GM21423 (cell line): Measurements from ENCODE around the gene TRAPPC10.
"Not testable (repeated sequence)": the region's sequence is repeated elsewhere in the genome, so short reads cannot be mapped to it uniquely, and the experiment has no call there.

Experiments
- ATAC-seq: cut with Tn5 transposase; IDR thresholded peaks from one replicate; pipeline ENCODE4 v1.9.1; 2021; ENCODE audit warnings: mild to moderate bottlenecking, moderate library complexity; ENCODE audit not compliant: unreplicated experiment

The TRAPPC10 gene

DNA sequence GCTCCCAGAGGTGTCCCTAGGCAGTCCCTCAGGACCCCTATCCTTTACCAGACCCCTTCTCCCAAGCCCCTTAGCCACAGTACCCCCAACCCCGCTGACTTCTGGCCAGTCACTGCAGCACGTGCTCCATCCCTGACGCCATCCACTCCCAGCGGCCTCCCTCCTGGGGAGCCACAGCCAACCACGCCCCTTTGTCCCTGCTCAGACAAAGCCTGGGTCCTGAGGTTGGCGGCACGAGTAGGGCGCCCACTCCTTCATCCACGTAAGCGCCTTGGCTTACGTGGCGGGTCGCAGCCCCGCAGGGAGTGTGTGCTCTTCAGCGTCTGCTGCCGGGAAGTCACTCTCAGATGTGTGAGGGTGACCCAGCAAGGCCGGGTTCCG is 128.4 kb downstream of the TRAPPC10 start:
- not testable (repeated sequence) for ATAC-seq

DNA sequence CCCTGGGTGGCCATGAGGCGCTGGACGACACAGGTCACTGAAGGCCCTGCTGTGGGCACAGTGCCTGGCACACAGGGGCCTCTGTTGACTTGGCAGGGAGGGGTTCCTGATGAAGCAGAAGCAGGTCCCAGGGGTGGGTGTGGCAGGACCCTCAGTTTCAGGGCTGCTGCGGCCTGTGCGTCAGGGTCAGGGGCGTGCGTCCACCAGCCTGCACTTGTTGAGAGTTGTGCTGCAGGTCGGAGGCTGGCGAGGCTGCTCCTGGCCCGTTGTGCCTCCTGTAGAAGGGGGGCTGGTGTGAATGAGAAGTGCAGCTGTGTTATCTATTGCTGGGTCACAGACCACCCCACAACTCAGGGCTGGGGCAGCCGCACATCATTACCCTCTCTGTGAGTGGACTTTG is 130.4 kb downstream of the TRAPPC10 start:
- not testable (repeated sequence) for ATAC-seq

DNA sequence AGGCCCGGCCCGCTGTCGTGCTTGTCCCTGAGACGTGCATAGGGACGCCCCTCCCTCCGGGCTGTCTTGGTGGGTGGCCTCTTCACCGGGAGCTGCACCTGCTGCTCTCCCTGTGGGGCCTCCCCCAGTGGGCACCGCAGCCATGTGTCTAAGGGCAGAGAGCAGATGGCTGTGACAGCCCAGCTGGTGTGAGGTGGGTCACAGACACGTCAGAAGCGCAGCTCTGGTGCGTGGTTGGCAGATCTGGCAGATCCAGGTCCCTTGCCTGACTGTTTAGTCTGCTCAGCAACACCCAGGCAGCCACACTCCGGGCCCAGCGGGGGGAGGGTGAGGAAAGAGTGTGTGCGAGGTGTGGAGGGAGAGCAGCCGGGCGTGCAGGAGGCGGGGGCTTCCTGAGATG is 131.3 kb downstream of the TRAPPC10 start:
- ATAC-seq: not testable (repeated sequence)

DNA sequence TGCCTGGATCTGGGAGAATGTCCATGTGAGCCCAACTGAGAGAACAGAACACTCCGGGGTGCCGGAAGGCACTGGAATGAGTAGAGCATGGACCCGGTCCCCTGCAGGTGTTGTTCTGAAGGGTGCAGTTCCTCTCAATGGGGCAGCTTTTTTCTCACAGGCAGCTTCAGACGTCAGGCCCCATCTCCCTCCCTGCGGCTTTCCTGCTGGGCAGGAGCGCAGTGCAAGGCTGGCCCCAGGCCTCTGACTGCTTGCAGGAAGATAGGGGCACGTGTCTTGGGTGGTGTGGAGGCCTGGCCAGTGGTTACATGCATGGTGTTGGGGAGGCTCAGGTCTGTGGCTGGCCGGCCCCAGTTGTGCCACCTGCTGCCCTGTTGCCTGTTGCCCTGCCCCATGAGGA is 131.9 kb downstream of the TRAPPC10 start:
- ATAC-seq: not testable (repeated sequence)

DNA sequence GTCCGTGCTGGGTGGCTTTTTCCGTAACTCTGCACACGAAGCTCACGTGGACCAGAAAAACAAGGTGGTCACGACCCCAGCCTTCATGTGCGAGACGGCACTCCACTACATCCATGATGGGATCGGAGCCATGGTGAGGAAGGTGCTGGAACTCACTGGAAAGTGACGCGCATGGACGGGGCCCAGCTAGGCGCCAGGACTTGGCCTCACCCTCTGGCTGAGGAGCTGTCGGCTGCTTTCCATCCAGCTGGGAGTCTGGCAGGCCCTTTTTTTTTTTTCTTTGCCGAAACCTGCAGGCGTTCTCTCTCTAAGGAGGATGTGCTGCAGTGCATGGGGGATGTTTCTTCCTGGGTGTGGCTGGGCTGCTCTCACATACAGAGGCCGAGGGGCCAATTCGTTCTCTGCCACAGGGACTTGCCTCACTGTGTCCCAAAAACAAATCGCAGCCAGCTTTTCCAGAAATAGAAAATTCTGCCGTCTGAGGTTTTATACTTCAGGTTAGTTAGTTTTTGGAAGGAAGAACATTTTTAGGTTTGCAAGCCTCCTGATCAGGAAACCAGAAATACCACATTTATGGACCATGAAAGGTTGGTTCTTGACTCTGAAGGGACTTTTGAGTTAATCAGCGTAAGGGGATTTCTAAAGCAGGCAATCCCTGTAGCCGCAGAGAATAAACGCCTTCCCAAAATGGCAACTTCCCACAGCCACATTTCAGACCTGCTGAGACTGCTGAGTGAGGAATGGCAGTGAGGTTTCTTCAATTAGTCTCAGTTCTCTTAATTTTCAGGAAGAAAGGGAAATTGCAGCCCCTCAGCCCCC is 132.9 kb downstream of the TRAPPC10 start:
- not testable (repeated sequence) for ATAC-seq

DNA sequence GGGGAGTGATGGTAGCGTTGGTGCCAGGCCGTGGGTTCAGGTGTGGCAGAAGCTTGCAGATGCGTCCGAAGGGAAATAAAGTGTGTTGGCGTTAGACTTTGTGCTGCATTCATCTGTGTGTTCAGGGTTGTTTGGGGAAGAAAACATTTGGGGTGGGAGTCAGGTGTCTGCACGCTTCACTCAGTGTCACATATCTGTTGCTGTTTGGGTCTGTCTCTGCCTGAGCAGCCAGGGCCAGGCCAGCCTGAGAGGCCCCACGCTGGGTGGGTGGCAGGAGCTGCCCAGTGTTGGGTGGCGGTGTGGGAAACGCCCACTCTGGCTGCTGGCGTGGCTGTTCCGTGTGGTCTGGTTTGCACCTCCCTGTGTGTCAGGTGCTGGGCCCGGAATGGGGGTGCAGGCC is 133.5 kb downstream of the TRAPPC10 start:
- ATAC-seq: not testable (repeated sequence)

DNA sequence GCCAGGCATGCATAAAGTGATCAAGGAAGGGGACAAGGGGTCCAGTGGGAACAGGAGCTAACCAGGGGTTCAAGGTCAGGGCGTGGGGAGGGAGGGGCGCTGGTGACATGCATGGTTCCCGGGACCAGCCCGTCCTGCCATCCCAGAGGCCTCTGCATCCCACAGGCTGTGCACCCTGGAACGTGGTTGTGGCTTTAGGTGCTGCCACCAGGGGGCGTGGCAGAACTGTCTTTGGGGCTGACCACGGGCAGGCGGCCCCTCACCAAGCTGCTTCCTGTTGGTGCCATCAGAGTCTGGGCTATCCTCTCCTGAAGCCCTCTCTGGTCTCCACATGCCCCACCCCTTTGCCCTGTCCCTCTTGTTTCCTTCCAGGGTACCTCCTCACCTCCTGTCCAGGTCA is 135.0 kb downstream of the TRAPPC10 start:
- not testable (repeated sequence) for ATAC-seq

DNA sequence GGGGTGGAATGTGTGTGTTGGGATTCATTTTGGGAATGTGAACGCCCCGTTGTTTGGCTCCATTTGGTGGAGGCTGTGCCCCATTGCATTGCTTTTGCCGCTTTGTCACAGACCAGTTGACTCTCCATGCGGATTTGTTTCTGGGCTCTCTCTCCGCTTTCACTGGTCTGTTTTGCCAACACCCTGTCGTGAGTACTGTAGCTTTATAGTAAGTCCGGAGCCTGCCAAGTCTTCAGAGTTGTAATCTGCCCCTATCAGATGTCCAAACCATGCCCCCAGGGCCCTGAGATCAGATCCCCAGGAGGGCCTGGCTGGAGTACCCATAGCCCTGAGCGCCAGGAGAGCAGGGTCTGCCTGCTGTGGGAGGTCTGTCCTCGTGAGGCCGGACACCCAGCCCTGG is 138.1 kb downstream of the TRAPPC10 start:
- not testable (repeated sequence) for ATAC-seq

DNA sequence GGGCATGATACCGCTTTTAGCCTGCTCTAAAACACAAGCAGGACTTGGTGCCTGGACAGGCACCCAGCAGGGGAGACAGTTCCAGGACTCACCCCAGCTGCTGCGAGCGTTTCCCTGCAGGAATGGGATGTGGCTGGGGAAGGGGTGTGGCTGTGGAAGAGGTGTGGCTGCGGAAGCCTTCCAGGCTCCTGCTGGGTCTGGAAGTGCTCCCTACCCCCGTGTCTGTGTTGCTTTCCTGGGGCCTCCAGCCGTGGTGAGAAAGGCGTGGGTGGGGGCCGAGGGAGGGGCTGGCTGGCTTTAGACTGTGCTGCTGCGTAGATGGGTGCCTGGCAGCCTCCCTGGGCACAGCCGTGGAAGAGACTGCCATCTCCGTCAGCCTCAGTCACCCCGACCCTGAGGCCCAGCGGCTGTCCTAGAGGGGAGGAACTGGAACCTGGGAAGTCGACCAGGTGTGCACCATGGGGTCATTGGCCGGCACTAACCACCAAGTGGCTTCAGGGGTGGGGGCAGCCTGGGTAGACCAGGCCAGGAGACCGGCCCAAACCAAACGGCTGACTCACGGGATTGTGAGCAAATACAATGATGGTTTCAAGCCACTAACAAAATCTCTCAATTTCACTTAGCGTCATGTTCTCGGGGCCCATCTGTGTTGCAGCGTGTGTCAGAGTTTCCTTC is 141.2 kb downstream of the TRAPPC10 start:
- not testable (repeated sequence) for ATAC-seq

DNA sequence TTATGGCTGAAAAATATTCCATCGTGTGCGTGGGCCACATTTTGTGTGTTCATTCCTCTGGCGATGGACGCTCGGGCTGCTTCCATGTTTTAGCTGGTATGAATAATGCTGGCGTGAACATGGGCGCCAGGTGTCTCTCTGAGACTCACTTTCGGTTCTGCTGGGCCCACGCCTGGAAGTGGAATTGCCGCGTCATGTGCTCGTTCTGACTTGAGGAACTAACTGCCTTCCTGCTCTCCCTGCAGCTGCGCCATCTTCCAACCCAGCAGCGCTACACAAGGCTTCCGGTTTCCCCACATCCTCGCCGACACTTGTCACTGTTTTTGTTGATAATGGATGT is 141.8 kb downstream of the TRAPPC10 start:
- not testable (repeated sequence) for ATAC-seq

DNA sequence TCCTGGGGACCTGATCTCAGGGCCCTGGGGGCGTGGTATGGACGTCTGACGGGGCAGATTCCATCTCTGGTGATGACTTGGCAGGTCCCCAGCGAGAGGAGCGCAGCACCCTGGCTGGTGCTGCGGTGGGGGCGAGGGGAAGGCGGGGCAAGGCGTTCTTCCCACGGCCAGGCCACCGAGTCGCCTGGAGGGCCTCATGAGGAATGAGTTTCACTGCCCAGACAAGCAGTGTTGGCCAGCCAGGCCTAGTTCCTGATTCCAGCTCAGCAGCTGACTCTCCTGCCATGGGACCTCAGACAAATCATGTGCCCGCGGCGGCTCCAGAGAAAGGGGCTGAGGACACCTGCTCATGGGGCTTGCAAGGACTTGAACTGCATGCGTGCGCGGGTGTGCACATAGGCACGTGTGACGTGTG is 142.7 kb downstream of the TRAPPC10 start:
- ATAC-seq: peak; percentile 10

DNA sequence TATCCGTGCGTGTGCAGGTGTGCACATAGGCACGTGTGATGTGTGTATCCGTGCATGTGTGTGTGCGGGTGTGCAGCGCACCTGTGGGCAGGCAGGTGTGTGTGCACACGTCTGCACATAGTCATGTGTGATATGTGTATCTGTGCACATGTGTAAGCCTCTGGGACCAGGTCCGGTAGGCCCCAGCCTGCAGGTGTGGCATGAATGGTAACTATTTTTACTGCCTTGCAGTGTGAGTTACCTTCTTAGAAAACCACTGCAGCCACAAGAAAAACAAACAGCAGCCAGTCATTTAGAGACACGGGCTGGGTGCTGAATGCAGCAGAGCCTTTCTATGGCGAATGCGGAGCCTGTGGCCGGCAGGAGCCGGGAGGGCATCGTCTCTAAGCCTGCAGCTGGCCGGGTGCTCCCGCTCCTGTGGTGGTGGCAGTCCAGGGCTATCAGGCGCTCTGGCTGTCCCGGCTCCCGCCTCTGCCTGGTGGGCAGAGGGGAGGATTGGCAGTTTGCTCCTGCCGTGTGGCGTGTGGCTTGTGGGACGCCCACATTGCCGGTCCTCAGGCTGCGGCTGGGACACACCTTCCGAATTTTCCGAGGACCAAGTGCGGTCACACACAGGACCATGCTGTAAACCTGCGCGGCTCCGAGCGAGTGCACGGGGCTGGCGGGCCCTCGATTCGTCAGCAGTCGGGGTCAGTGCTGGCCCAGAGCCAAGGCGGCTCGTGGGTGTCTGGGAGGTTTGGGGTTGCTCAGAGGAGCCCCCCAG is 143.3 kb downstream of the TRAPPC10 start:
- ATAC-seq: peak; percentile 33

DNA sequence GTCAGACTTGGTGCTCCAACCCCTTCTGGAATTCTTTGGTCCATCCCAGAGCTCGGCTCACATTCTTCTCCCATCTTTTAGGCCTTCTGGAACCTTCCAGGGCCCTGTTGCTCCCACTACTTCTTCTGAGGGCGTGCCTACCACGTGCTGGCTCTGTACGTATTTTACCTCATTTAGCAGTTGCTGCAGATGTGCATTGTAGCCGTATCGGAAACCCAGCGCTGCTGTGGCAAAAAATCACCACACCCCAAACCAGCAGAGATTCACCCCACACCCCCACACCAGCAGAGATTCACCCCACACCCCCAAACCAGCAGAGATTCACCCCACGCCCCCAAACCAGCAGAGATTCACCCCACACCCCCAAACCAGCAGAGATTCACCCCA is 143.9 kb downstream of the TRAPPC10 start:
- ATAC-seq: not testable (repeated sequence)
